Lower leg skin (tissue), 3 donors: ENCODE data around the gene SERPINE2.

ENCODE experiments used
- CTCF ChIP-seq, 3 donors: fragments of 450-650 bp; IDR thresholded peaks; one replicate each; pipeline ENCODE4 v1.5.1; 2016; ENCODE audit warnings: antibody characterized with exemption in 3 of 3, mild to moderate bottlenecking in 3 of 3, moderate library complexity in 2 of 3
- POLR2A ChIP-seq, 2 donors: fragments of 450-650 bp; IDR thresholded peaks; one replicate each; pipeline ENCODE4 v1.6.1; 2016 to 2017; ENCODE audit warnings: antibody characterized with exemption in 2 of 2, mild to moderate bottlenecking in 1 of 2, moderate library complexity in 1 of 2

DNA sequence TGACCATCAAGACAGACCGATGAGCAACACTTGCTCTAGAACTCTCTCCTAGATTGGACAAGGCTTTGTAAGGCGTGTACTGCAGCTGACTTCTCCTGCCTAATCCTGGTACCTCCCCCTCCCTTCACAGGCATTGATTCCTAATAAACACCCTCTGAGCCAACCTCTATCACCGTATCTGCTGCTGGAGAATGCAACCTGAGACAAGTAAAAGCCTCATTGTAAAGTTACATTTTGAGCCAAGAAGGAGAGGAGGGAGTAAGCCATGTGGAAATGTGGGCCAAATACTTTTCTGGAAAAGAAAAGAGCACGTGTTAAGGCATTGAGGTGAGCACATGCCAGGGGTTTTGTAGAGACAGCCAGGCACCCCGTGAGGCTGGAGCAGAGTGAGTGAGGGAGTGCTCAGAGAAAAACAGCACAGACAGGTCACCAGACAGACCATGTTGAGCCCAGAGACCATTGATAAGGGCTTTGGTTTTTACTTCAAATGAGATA lies 91.3 kb downstream of the SERPINE2 start:
- TF ChIP-seq CTCF (IDR thresholded peaks at IDR 0.05) (no peak), POLR2A (IDR thresholded peaks at IDR 0.05) (no peak)
